Measurements from ENCODE around the gene PRKCSH.

GRCh38 chr19:11397089-11397610 lies 38.3 kb upstream of the PRKCSH start:
- TF ChIP-seq EZH2phosphoT487 (IDR thresholded peaks at IDR 0.05; ENCODE audit: borderline replicate concordance, low read depth, low read length) = no peak
- no peak for TF ChIP-seq CTCF (conservative IDR thresholded peaks at IDR 0.05; ENCODE audit: low read length)
